Spleen (tissue), 7 donors: Measurements from ENCODE around the gene TPM4.

Experiments used
- CTCF ChIP-seq, 11 experiments: fragments of 200-600 bp in 7 of 11; fragments of 450-650 bp in 4 of 11; sonication (generic) in 4 of 11; IDR thresholded peaks in 8 of 11; conservative IDR thresholded peaks in 3 of 11; 1 replicate in 7 of 11; 2 replicates in 4 of 11; pipeline versions ENCODE4 v1.4.0 to v1.8.0; 2016 to 2021; ENCODE audit warnings: antibody characterized with exemption in 11 of 11, inconsistent platforms in 4 of 11, mild to moderate bottlenecking in 1 of 11
- POLR2A ChIP-seq, 3 donors: fragments of 450-650 bp; IDR thresholded peaks; one replicate each; pipeline ENCODE4 v1.5.1; 2017; ENCODE audit warnings: antibody characterized with exemption in 3 of 3, mild to moderate bottlenecking in 1 of 3
- POLR2AphosphoS5 ChIP-seq, 3 donors: sonication (generic); formaldehyde crosslinking; IDR thresholded peaks; one replicate each; pipeline ENCODE4 v1.5.1; 2017; ENCODE audit warnings: antibody characterized with exemption in 3 of 3
- donor health status: DM: no; HTN: no; CAD: no; lungs with moderate emphysema.
- donor health status: DM: no; HTN: no; CAD: no.
- donor health status: DM: no; HTN: no; CAD: no.

GRCh38 chr19:16042533-16043085 lies 33.7 kb upstream of the TPM4 start:
- no peak for TF ChIP-seq CTCF (IDR thresholded peaks at IDR 0.05 in 8 of 11, conservative IDR thresholded peaks at IDR 0.05 in 3 of 11)
- TF ChIP-seq POLR2AphosphoS5 (IDR thresholded peaks at IDR 0.05), result no peak
- TF ChIP-seq POLR2A (IDR thresholded peaks at IDR 0.05), result no peak
